ENCODE results near the gene KIAA1217.

Gene KIAA1217

DNA sequence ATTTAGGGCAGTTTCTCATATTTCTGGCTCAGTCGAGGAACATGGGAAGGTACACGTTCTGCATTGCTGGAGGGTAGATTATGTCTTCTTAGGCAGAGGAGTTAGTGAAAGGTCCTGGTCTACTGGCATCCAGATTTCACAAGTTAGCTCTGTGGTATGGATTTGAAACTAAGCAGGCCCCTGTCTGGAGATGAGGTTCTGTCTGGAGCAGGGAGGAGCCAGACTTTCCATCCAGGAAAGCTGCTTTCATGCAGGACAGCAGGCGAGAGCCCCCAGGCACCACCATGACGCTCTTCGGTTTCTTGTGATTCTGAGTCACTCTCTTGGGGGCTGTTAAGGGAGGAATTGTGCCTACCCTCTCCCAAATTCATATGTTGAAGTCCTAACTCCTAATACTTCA, 184.3 kb downstream of the KIAA1217 start:
- Histone ChIP-seq H3K27ac (no peak overlapping the region), H3K4me3 (no peak overlapping the region)
- no peak for DNase-seq (ENCODE audit: low spot score)
- TF ChIP-seq, protein P1, sequence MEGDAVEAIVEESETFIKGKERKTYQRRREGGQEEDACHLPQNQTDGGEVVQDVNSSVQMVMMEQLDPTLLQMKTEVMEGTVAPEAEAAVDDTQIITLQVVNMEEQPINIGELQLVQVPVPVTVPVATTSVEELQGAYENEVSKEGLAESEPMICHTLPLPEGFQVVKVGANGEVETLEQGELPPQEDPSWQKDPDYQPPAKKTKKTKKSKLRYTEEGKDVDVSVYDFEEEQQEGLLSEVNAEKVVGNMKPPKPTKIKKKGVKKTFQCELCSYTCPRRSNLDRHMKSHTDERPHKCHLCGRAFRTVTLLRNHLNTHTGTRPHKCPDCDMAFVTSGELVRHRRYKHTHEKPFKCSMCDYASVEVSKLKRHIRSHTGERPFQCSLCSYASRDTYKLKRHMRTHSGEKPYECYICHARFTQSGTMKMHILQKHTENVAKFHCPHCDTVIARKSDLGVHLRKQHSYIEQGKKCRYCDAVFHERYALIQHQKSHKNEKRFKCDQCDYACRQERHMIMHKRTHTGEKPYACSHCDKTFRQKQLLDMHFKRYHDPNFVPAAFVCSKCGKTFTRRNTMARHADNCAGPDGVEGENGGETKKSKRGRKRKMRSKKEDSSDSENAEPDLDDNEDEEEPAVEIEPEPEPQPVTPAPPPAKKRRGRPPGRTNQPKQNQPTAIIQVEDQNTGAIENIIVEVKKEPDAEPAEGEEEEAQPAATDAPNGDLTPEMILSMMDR (IDR thresholded peaks at IDR 0.05), result no peak

DNA sequence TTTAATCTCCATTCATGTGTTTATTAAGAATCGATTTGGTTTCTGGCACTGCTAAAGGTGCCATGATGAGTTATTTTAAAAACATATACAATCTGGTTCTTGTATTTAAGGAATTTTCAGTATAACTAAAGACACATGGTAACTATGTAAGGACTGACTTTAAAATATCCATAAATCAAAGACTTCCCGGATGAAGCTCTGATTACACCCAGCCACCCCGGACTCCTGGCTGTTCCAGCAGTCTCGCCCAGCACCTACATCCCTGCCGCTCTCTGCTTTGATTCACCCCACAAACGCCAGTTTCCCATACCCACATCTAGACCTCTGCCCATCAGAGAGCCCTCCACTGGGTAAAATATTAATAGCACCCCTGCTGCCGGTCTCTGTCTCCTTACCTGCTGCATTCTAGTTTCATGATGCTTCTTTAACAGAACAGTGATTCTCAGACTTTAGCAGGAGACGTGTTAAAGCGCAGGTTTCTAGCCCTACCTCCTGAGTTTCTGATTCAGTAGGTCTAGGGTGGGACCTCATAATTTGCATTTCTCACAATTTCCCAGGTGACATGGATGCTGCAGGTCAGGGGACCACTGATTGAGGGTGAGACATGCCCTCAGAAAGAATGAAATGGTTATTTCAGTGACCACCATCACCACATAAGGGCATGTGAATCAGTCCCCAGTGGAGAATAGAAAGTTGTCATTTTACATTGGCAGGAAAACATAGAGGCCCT, 185.7 kb downstream of the KIAA1217 start:
- TF ChIP-seq, protein P1 (IDR thresholded peaks at IDR 0.05), result no peak
- Histone ChIP-seq H3K27ac (no peak overlapping the region), H3K4me3 (no peak overlapping the region)
- DNase-seq (ENCODE audit: low spot score), result no peak

DNA sequence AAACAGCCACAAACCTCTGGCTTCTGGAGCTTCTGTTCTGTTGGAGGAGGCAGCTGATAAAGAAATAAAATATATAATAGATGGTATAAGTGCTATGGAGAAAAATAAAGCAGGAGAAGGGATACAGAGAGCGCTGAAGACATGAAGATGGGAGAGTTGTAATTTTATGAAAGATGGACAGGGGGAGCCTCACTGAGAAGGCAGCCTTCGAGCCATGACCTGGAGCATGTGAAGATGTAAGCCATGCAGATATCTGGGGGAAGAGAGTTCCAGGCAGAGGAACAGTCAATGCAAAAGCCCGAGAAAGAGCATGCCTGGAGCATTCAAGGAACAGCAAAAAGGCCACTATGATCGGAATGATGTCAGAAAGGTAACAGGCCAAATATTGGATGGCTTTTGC, 187.5 kb downstream of the KIAA1217 start:
- TF ChIP-seq, protein P1 (IDR thresholded peaks at IDR 0.05), result no peak
- Histone ChIP-seq H3K27ac (no peak overlapping the region), H3K4me3 (no peak overlapping the region)
- no peak for DNase-seq (ENCODE audit: low spot score)

DNA sequence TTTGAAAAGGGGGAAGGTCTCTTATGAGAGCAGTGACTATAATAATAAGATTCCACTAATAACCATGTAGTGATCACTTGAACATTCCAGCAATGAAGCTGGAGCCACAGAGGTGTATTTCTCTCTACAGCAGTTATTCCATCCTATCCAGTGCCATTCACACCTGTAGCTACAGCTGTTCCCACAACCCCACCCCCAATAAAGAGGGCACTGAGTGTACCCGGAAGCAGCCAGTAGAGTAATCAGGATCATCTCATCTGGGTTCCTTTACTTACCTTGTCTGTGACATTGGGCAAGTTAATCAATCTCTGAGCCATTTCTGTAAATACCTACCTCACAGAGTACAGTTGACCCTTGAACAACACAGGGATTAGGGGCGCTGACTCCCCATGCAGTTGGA, 188.7 kb downstream of the KIAA1217 start:
- Histone ChIP-seq H3K4me3 (no peak overlapping the region), H3K27ac (no peak overlapping the region)
- TF ChIP-seq, protein P1 (IDR thresholded peaks at IDR 0.05), result no peak
- DNase-seq (ENCODE audit: low spot score), result no peak

DNA sequence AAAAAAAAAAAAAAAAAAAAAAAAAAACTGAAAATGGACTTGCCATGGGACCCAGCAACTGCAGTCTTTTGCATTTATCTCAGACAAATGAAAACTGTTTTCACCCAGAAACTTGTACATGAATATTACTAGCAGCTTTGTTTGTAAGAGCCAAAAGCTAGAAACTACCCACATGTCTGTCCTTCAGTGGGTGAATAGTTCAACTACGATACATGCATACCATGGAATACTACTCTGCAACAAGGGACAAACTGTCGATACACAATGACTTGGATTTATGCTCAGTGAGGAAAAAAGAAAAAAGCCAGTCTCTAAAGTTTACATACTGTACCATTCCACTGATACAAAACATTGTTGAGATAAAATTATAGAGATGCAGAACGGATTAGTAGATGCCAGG, 195.6 kb downstream of the KIAA1217 start:
- TF ChIP-seq, protein P1 (IDR thresholded peaks at IDR 0.05), result no peak
- no peak for DNase-seq (ENCODE audit: low spot score)
- Histone ChIP-seq H3K27ac (no peak overlapping the region), H3K4me3 (no peak overlapping the region)

DNA sequence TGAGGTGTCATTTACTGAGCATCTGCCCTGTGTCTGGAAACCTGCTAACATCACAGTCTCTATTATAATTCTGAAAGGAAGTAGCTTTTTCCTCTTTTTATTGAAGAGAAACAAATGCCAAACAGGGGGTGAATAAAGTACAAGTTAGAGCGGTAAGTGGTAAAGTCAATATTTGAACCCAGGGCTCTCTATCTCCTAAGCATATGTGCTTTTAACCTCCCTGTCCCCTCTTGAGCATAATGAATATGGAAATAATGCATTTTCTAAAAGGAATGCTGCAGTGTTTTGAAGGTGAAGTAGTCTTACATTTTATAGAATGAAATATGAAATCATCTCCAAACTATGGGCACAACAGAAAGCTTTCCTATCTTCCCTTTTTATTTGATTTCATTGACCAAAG, 196.7 kb downstream of the KIAA1217 start:
- TF ChIP-seq, protein P1 (IDR thresholded peaks at IDR 0.05), result no peak
- Histone ChIP-seq H3K27ac (no peak overlapping the region), H3K4me3 (no peak overlapping the region)
- no peak for DNase-seq (ENCODE audit: low spot score)

DNA sequence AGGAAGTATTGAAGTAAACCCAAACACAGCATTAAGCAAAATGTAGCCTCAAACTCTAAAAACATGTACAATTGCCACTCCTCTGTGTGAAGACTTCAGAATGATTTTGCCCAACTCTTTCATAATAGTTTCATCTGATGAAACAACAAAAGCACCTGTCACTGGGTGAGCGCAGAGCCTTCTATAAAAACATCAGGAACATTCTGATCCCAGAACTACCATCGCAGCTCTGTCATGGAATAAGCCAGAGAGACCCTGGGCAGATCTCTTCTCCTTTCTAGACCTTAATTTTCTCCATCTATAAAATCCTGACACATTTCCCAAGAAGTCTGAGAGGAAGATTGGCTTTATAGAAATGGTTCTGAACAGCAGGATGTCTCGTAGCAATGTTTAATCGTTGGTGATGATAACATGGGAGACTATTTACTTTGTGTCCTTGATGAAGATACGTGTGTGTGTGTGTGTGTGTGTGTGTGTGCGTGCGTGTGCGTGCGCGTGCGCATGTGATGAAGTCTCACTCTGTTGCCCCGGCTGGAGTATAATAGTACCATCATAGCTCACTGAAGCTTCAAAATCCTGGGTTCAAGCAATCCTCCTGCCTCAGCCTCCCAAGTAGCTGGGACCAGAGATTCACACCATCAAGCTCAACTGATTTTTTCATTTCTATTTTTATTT, 198.0 kb downstream of the KIAA1217 start:
- H3K4me3 ChIP-seq, result no peak overlapping the region
- no peak overlapping the region for H3K27ac ChIP-seq
- no peak for DNase-seq (ENCODE audit: low spot score)
- TF ChIP-seq, protein P1 (IDR thresholded peaks at IDR 0.05), result no peak
